Mesothelial cell of epicardium (in vitro differentiated cells): ENCODE measurements around the gene RIBC2. TPM values are rescaled to one million over a fixed set of nuclear protein-coding genes. Genes with fewer than 3 reads are reported as not detected.

Experiments
- DNase-seq, 2 experiments: peaks; one replicate each; pipeline ENCODE4 v3.0.0; 2021; ENCODE audit warnings: low spot score in 2 of 2; ENCODE audit not compliant: unreplicated experiment in 2 of 2
- H3K27ac Mint-ChIP-seq: 2 replicates; pipeline ENCODE4 v1.8.0; 2021; ENCODE audit warnings: mixed read lengths
- H3K27me3 Mint-ChIP-seq: 2 replicates; pipeline ENCODE4 v1.8.0; 2021; ENCODE audit warnings: low read depth, mixed read lengths
- H3K36me3 Mint-ChIP-seq: 2 replicates; pipeline ENCODE4 v1.8.0; 2021; ENCODE audit warnings: mixed read lengths
- H3K4me1 Mint-ChIP-seq: 2 replicates; pipeline ENCODE4 v1.8.0; 2021; ENCODE audit warnings: mixed read lengths
- H3K4me3 Mint-ChIP-seq: 2 replicates; pipeline ENCODE4 v1.8.0; 2021; ENCODE audit warnings: mild to moderate bottlenecking, moderate library complexity, mixed read lengths
- H3K9me3 Mint-ChIP-seq: 2 replicates; pipeline ENCODE4 v1.8.0; 2021; ENCODE audit warnings: mixed read lengths
- CTCF ChIP-seq: fragments of 200-600 bp; sonication (generic); IDR thresholded peaks from one replicate; pipeline ENCODE4 v1.5.0; 2021; ENCODE audit warnings: antibody characterized with exemption; ENCODE audit not compliant: unreplicated experiment
- total RNA-seq: library from RNA; stranded (reverse); gene quantifications from 3 replicates; pipeline ENCODE4 v1.2.1, GENCODE V29; 2021

Gene RIBC2
- total RNA-seq, 1 donor from 2014 or later: 2.5 TPM

DNA sequence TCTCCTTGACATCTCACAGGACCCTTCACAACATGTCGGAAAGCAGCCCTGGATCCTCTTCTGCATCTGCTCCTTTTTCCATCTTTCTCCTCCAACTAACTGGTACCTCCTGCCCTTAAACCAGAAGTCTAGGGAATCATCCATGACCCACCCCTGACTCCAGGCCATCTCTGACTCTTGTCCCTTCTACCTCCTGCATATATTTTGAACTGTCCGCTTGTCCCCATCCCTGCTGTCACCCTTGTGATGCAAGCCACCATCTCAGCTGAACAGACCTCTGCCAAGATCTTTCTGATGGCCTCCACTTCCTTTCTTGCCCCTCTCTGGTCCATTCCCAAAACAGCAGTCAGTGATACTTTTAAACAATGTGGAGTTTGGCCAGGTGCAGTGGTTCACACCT, 7.0 kb downstream of the RIBC2 start:
- no peaks in the 10 kb centered on the region for H3K27me3 Mint-ChIP-seq
- no peak overlapping the region for H3K27ac Mint-ChIP-seq
- no peak for TF ChIP-seq CTCF
- H3K9me3 Mint-ChIP-seq: peaks cover 6% of the 10 kb centered on the region
- no peak for DNase-seq
- H3K4me1 Mint-ChIP-seq: no peaks in the 10 kb centered on the region
- peaks cover 19% of the 10 kb centered on the region for H3K36me3 Mint-ChIP-seq
- H3K4me3 Mint-ChIP-seq: no peak overlapping the region

DNA sequence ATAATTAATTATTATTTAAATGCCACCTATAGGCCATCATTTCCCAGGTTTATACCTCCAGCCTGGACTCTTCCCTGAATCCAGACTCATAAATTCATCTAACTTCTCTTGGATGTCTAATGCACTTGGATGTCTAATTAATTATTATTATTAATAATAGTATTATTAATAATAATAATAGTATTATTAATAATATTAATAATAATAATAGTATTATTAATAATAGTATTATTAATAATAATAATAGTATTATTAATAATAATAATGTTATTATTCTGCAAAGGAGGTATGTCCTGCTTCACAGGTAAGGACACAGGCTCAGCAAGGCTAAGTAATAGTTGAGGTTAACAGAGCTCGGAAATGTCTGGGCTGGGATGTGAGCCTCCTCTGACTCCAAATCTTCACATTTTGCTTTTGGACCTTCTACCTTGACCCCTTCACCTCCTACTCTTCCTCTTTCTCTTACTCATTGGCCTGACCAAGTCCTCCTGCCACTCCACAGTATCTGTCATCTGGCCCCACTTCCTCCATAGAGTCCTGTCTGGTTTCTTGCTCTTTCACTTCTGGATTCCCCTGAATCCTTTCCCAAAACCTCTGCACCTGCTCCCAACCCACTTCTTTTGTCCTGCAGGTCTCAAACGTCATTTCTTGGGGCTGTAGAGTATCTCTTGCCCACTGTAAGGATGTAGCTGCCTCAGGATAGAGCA, 8.0 kb downstream of the RIBC2 start:
- no peak for DNase-seq
- H3K36me3 Mint-ChIP-seq: peaks cover 17% of the 10 kb centered on the region
- no peak for TF ChIP-seq CTCF

DNA sequence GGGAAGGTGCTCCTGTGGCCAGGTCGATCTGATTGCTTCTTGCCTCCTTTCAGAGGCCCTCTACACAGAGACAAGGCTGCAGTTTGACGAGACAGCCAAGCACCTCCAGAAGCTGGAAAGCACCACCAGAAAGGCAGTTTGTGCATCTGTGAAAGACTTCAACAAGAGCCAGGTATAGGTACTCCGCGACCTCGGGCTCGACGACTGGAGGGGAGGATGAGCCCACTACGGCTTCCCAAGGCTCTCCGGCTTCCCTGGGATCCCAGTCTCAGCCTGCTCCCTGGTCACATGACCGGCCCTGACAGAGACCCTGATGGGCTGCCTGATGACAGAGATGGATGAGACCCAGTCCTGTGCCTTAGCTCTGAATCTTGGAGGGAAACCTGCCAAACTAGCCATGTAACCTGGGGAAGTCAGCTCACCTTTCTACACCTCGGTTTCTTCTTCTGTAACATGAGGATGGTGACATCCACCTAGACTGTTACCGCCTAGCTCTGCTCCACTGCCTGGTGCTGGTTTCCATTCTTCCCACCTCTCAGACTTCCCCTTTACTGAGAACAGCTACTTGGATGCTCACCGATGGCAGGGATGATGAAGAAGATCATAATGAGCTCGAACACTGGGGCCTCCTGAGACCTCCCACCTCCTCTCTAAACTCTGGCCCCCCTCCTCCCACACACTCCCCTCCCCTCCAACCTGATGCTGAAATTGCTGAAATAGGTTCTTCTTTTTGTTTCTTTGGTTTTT, 8.9 kb downstream of the RIBC2 start:
- no peak overlapping the region for H3K4me3 Mint-ChIP-seq
- DNase-seq: no peak
- no peak overlapping the region for H3K27ac Mint-ChIP-seq
- peaks cover 15% of the 10 kb centered on the region for H3K36me3 Mint-ChIP-seq
- no peak for TF ChIP-seq CTCF
- H3K4me1 Mint-ChIP-seq: no peaks in the 10 kb centered on the region
- no peaks in the 10 kb centered on the region for H3K27me3 Mint-ChIP-seq
- H3K9me3 Mint-ChIP-seq: peaks cover 15% of the 10 kb centered on the region

More for the DNA sequence above, 8.0 kb downstream of the RIBC2 start:
- no peak overlapping the region for H3K4me3 Mint-ChIP-seq
- H3K4me1 Mint-ChIP-seq: no peaks in the 10 kb centered on the region
- H3K27ac Mint-ChIP-seq: no peak overlapping the region
- peaks cover 7% of the 10 kb centered on the region for H3K9me3 Mint-ChIP-seq
- H3K27me3 Mint-ChIP-seq: no peaks in the 10 kb centered on the region

GRCh38 chr22:45423524-45423923, 10.0 kb downstream of the RIBC2 start:
- Mint-ChIP-seq H3K4me1 (no peaks in the 10 kb centered on the region), H3K9me3 (peaks cover 15% of the 10 kb centered on the region), H3K27me3 (no peaks in the 10 kb centered on the region), H3K36me3 (peaks cover 10% of the 10 kb centered on the region), H3K4me3 (no peak overlapping the region), H3K27ac (no peak overlapping the region)
- TF ChIP-seq CTCF: no peak
- DNase-seq: no peak

DNA sequence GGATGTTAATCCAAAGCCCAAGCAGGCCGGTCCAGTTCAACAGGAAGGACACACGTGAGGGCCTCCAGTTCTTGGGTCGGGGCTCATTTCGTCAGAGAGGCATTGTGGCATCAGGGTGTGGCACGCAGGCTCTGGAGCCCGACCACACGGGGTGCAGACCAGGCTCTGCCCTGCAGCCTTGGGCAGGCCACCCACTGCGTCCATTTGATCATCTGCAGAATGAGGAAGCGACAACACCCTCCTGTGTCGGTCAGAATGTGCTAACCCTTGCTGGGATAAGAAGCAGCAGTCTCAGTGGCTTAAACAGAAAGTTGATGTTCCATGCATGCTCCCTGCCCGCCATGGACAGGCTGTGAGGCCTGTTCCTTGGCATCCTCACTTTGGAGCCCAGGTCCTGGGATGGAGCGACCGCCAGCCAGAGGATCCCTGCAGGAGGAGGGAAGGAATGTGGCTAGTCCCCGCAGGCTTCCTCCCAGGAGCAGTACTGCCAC, 10.8 kb downstream of the RIBC2 start:
- no peak overlapping the region for H3K27ac Mint-ChIP-seq
- no peaks in the 10 kb centered on the region for H3K4me1 Mint-ChIP-seq
- H3K4me3 Mint-ChIP-seq: no peak overlapping the region
- H3K9me3 Mint-ChIP-seq: peaks cover 15% of the 10 kb centered on the region
- no peak for TF ChIP-seq CTCF
- no peak for DNase-seq
- H3K36me3 Mint-ChIP-seq: peaks cover 2% of the 10 kb centered on the region
- no peaks in the 10 kb centered on the region for H3K27me3 Mint-ChIP-seq
